ENCODE results near the gene HCFC1R1. TPM values are rescaled to one million over a fixed set of nuclear protein-coding genes. Genes with fewer than 3 reads are reported as not detected.

The HCFC1R1 gene
- total RNA-seq, 1 experiment from 2014 or later: 60.0 TPM

DNA sequence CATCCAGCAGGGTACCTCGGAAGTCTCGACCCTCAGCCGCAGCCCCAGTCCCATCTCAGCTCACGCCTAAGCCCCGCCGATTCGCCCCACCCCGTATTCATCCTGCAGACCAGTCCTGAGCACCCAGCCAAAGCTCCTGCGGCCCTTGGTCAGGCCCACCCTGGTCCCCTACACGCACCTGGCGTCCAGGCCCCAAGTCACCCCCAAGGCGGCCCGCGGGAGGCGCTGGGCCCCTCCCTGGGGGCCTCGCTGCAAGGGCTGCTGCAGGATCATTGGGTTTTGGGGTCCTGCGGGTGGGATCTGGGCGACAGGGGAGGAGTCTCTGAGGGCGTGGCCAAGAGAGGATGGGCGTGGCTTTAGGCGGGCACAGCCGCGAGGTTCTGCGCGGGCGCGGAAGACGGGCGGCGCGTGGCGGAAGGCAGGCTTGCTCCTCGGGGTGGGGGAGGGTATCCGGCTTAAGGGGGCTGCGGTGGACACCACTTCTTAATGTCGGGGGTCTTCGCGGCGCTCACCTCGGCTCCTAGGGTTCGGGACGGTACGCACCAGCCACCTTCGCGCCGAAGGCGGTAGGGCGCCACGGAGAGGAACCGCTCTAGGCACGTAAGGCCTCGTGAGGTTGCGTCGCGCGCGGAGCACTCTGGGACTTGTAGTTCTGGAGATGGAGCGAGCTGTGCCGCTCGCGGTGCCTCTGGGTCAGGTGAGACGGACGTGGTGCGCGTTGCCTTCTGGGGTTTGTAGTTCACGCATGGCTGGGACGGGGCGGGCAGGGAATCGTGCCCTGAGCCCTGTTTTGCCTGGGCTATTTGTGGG is at the start of gene HCFC1R1, which contains the start of gene THOC6 (continued):
- TF ChIP-seq ZBTB33 (IDR thresholded peaks at IDR 0.05; ENCODE audit: extremely low read depth, insufficient replicate concordance, low read length) (peak; percentile 89), FOSL1 (IDR thresholded peaks at IDR 0.05; ENCODE audit: low read depth) (no peak), EZH2 (IDR thresholded peaks at IDR 0.05) (no peak), POLR2A (IDR thresholded peaks at IDR 0.05; ENCODE audit: borderline replicate concordance, extremely low read depth, insufficient read depth, insufficient read length) (peak; percentile 61), ZNF274 (IDR thresholded peaks at IDR 0.05; ENCODE audit: low read depth, low read length) (no peak), ZFX (IDR thresholded peaks at IDR 0.05) (peak; percentile 32; the same call in 1 of the 2 replicates)

DNA sequence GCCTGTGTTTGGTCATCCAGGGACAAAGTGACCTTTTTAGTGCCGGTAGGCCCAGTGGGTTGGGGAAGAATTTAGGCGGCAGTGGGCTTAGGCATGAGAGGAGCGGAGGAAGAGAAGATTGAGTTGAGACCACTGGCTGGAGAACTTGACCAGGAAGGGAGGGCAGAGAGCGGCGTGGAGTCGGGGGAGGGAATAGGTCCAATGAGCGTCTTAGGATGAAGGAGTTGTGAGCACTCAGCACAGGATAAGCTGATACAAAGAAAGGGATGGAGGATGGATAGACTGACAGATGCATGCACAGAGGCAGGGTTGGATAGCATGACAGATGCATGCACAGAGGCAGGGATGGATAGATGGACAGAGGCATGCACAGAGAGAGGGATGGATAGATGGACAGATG is 49.7 kb upstream of the HCFC1R1 start:
- Histone ChIP-seq H3K4me1 (ENCODE audit: control insufficient read depth in 1 of 2, insufficient read depth in 2 of 2, low read length in 2 of 2) (peaks cover 0 to 2% of the 10 kb centered on the region in 2 experiments; a peak in 1 of 4 replicates), H3K9me3 (ENCODE audit: control insufficient read depth in 1 of 2, insufficient read depth in 1 of 2, low read depth in 1 of 2, low read length in 2 of 2) (no peaks in the 10 kb centered on the region), H3K4me2 (ENCODE audit: low read length) (no peak overlapping the region), H3K9me2 (ENCODE audit: insufficient read depth) (no peaks in the 10 kb centered on the region), H3K27ac (ENCODE audit: low read depth, low read length) (no peak overlapping the region), H3K27me3 (ENCODE audit: insufficient read depth, low read length) (no peaks in the 10 kb centered on the region), H3K79me2 (ENCODE audit: insufficient read depth, low read length) (no peaks in the 10 kb centered on the region), H4K20me1 (ENCODE audit: insufficient read depth) (no peaks in the 10 kb centered on the region), H3K4me3 (replicated peaks in 1 of 2; ENCODE audit: low read depth in 1 of 2, low read length in 2 of 2) (no peak overlapping the region), H2AFZ (ENCODE audit: low read depth, low read length, poor library complexity, severe bottlenecking) (no peak overlapping the region), H3K9ac (ENCODE audit: low read length) (no peak overlapping the region), H3K36me3 (ENCODE audit: control insufficient read depth in 1 of 2, insufficient read depth in 2 of 2, low read length in 2 of 2) (no peaks in the 10 kb centered on the region)
- TF ChIP-seq, protein P1, sequence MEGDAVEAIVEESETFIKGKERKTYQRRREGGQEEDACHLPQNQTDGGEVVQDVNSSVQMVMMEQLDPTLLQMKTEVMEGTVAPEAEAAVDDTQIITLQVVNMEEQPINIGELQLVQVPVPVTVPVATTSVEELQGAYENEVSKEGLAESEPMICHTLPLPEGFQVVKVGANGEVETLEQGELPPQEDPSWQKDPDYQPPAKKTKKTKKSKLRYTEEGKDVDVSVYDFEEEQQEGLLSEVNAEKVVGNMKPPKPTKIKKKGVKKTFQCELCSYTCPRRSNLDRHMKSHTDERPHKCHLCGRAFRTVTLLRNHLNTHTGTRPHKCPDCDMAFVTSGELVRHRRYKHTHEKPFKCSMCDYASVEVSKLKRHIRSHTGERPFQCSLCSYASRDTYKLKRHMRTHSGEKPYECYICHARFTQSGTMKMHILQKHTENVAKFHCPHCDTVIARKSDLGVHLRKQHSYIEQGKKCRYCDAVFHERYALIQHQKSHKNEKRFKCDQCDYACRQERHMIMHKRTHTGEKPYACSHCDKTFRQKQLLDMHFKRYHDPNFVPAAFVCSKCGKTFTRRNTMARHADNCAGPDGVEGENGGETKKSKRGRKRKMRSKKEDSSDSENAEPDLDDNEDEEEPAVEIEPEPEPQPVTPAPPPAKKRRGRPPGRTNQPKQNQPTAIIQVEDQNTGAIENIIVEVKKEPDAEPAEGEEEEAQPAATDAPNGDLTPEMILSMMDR (IDR thresholded peaks at IDR 0.05 in 2 of 3, conservative IDR thresholded peaks at IDR 0.05 in 1 of 3; ENCODE audit: borderline replicate concordance in 1 of 3, insufficient read depth in 1 of 3, low read depth in 2 of 3, low read length in 2 of 3): no peak
- TF ChIP-seq FOSL1 (IDR thresholded peaks at IDR 0.05; ENCODE audit: low read depth) (no peak), ZBTB33 (IDR thresholded peaks at IDR 0.05; ENCODE audit: extremely low read depth, insufficient replicate concordance, low read length) (no peak), ZNF274 (IDR thresholded peaks at IDR 0.05; ENCODE audit: low read depth, low read length) (no peak), POLR2A (IDR thresholded peaks at IDR 0.05; ENCODE audit: borderline replicate concordance, extremely low read depth, insufficient read depth, insufficient read length) (no peak), POLR2AphosphoS5 (IDR thresholded peaks at IDR 0.05; ENCODE audit: low read depth, low read length) (no peak), ZFX (IDR thresholded peaks at IDR 0.05) (no peak), EZH2 (IDR thresholded peaks at IDR 0.05) (no peak), ELF1 (IDR thresholded peaks at IDR 0.05; ENCODE audit: borderline replicate concordance, low read depth) (no peak)
- TF ChIP-seq, protein P2, sequence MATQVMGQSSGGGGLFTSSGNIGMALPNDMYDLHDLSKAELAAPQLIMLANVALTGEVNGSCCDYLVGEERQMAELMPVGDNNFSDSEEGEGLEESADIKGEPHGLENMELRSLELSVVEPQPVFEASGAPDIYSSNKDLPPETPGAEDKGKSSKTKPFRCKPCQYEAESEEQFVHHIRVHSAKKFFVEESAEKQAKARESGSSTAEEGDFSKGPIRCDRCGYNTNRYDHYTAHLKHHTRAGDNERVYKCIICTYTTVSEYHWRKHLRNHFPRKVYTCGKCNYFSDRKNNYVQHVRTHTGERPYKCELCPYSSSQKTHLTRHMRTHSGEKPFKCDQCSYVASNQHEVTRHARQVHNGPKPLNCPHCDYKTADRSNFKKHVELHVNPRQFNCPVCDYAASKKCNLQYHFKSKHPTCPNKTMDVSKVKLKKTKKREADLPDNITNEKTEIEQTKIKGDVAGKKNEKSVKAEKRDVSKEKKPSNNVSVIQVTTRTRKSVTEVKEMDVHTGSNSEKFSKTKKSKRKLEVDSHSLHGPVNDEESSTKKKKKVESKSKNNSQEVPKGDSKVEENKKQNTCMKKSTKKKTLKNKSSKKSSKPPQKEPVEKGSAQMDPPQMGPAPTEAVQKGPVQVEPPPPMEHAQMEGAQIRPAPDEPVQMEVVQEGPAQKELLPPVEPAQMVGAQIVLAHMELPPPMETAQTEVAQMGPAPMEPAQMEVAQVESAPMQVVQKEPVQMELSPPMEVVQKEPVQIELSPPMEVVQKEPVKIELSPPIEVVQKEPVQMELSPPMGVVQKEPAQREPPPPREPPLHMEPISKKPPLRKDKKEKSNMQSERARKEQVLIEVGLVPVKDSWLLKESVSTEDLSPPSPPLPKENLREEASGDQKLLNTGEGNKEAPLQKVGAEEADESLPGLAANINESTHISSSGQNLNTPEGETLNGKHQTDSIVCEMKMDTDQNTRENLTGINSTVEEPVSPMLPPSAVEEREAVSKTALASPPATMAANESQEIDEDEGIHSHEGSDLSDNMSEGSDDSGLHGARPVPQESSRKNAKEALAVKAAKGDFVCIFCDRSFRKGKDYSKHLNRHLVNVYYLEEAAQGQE (IDR thresholded peaks at IDR 0.05; ENCODE audit: low read depth): no peak
- ChIA-PET RAD21 (ENCODE audit: low non-redundant PET in 1 of 2, low total read pairs in 2 of 2, uncharacterized antibody in 2 of 2, unreplicated experiment in 2 of 2) (no interaction called here), CTCF (no interaction called here), POLR2A (no interaction called here)
- DNase-seq (ENCODE audit: low read depth, low spot score) (no peak), ATAC-seq (no peak)
- intact Hi-C loops (cut with micrococcal nuclease): no loop called here
- no TSS peak for BruUV-seq (replicated peaks)

Data from HCT116 (cell line).